OCI-LY7 (cell line): Measurements from ENCODE around the gene AFMID. TPM values are rescaled to one million over a fixed set of nuclear protein-coding genes. Genes with fewer than 3 reads are reported as not detected.
A peak's percentile ranks its signal among the peaks of the same experiment; 100 is the strongest.

ENCODE experiments used
- BruUV-seq: library from RNA; stranded (reverse); fragments of 400-500 nt; replicated peaks from 2 replicates; lab custom pipeline; 2021; lab: Mats Ljungman, UMichigan
- CTCF ChIA-PET: fragments of 300-600 bp; sonication (Branson Sonifier 250); formaldehyde crosslinking; loops from one replicate; lab custom pipeline; 2022; ENCODE audit warnings: antibody characterized with exemption; ENCODE audit not compliant: unreplicated experiment; lab: Charles Lee
- POLR2A ChIA-PET: fragments of 300-600 bp; sonication (Branson Sonifier 250); formaldehyde crosslinking; loops from one replicate; lab custom pipeline; 2022; ENCODE audit warnings: antibody characterized with exemption; lab: Charles Lee
- DNase-seq: peaks from one replicate; pipeline ENCODE4 v3.0.0-alpha.2; 2015; ENCODE audit warnings: low spot score
- H2AFZ ChIP-seq: fragments of 200-600 bp; sonication (generic), shearing (Covaris generic); 2 replicates; pipeline ENCODE4 v1.6.1; 2014; ENCODE audit warnings: mild to moderate bottlenecking, antibody characterized with exemption, low read length, moderate library complexity
- H3K27ac ChIP-seq: fragments of 200-600 bp; sonication (generic); 2 replicates; pipeline ENCODE4 v1.5.1; 2014; ENCODE audit warnings: mixed run types, low read depth, mild to moderate bottlenecking, moderate library complexity, low read length, inconsistent platforms; ENCODE audit not compliant: poor library complexity, severe bottlenecking
- H3K36me3 ChIP-seq: fragments of 200-600 bp; sonication (generic); 2 replicates; pipeline ENCODE4 v1.6.1; 2014; ENCODE audit warnings: mild to moderate bottlenecking, antibody characterized with exemption, low read length, moderate library complexity, mixed read lengths; ENCODE audit not compliant: insufficient read depth
- H3K4me1 ChIP-seq: fragments of 200-600 bp; sonication (generic); 2 replicates; pipeline ENCODE4 v1.5.1; 2014; ENCODE audit warnings: mild to moderate bottlenecking, low read length; ENCODE audit not compliant: insufficient read depth, poor library complexity, severe bottlenecking
- H3K4me2 ChIP-seq: fragments of 200-600 bp; sonication (generic); 2 replicates; pipeline ENCODE4 v1.6.1; 2014; ENCODE audit warnings: mild to moderate bottlenecking, low read length
- H3K4me3 ChIP-seq: fragments of 200-600 bp; sonication (generic); 2 replicates; pipeline ENCODE4 v1.5.1; 2014; ENCODE audit warnings: mild to moderate bottlenecking, low read depth, low read length; ENCODE audit not compliant: poor library complexity, severe bottlenecking
- H3K79me2 ChIP-seq: fragments of 200-600 bp; sonication (generic); 2 replicates; pipeline ENCODE4 v1.6.1; 2016; ENCODE audit warnings: low read depth, mild to moderate bottlenecking, low read length, moderate library complexity, mixed read lengths; ENCODE audit not compliant: insufficient read depth
- H3K9me2 ChIP-seq: fragments of 200-600 bp; sonication (generic); 2 replicates; pipeline ENCODE4 v1.6.1; 2016; ENCODE audit warnings: mild to moderate bottlenecking, low read length, mixed read lengths; ENCODE audit not compliant: insufficient read depth
- H3K9me3 ChIP-seq: fragments of 200-600 bp; sonication (generic); 2 replicates; pipeline ENCODE4 v1.6.1; 2014; ENCODE audit warnings: mild to moderate bottlenecking, mixed run types, low read length, mixed read lengths
- H4K20me1 ChIP-seq: fragments of 200-600 bp; sonication (generic); 2 replicates; pipeline ENCODE4 v1.6.1; 2014; ENCODE audit warnings: mild to moderate bottlenecking, antibody characterized with exemption, low read length, moderate library complexity, mixed read lengths; ENCODE audit not compliant: insufficient read depth
- EZH2phosphoT487 ChIP-seq: fragments of 200-600 bp; sonication (generic); IDR thresholded peaks from 2 replicates; pipeline ENCODE4 v1.6.1; 2018; ENCODE audit warnings: low read depth, borderline replicate concordance, mild to moderate bottlenecking, mixed run types, antibody characterized with exemption, low read length, moderate library complexity, mixed read lengths
- intact Hi-C: fragments of 100-400 bp; cut with micrococcal nuclease; formaldehyde crosslinking; loops from one replicate; pipeline ENCODE4 v1.10.0; 2022; ENCODE audit not compliant: unreplicated experiment
- total RNA-seq, 2 experiments: library from RNA; depleted of rRNA in 1 of 2; stranded (reverse); fragments of >200 nt in 1 of 2; shearing (Covaris generic) in 1 of 2; gene quantifications; 2 replicates each; pipeline ENCODE4 v1.2.3, GENCODE V29; 2014 to 2022
- TF ChIP-seq, protein P1 (sequence below): fragments of 200-600 bp; sonication (generic); conservative IDR thresholded peaks from 2 replicates; pipeline ENCODE4 v1.5.1; 2014; ENCODE audit warnings: mild to moderate bottlenecking, antibody characterized with exemption, low read length, moderate library complexity, mixed read lengths

AFMID gene
- total RNA-seq, 2 experiments from 2014 or later = 89.1 to 101 TPM

- peak; percentile 53 for DNase-seq
- CTCF ChIA-PET = interaction anchor here (0.6 kb wide), 1 partner anchor 37 kb away, joined by 3 read pairs; no protein-coding TSS in a partner anchor
- H3K36me3 ChIP-seq = peaks cover 52% of the 10 kb centered on the region
- peak overlapping the region; percentile 75 for H3K27ac ChIP-seq
- H3K9me3 ChIP-seq = no peaks in the 10 kb centered on the region
- intact Hi-C loops = loop anchor here (2.0 kb wide), 1 partner anchor 36 kb away; no protein-coding TSS in a partner anchor
- H3K4me2 ChIP-seq = peak overlapping the region; percentile 93
- peak overlapping the region; percentile 59; the same call in 1 of the 2 replicates for H2AFZ ChIP-seq
- H3K4me3 ChIP-seq = peak overlapping the region; percentile 75
- no peaks in the 10 kb centered on the region for H3K9me2 ChIP-seq
- no peak for TF ChIP-seq EZH2phosphoT487
- TF ChIP-seq, protein P1, sequence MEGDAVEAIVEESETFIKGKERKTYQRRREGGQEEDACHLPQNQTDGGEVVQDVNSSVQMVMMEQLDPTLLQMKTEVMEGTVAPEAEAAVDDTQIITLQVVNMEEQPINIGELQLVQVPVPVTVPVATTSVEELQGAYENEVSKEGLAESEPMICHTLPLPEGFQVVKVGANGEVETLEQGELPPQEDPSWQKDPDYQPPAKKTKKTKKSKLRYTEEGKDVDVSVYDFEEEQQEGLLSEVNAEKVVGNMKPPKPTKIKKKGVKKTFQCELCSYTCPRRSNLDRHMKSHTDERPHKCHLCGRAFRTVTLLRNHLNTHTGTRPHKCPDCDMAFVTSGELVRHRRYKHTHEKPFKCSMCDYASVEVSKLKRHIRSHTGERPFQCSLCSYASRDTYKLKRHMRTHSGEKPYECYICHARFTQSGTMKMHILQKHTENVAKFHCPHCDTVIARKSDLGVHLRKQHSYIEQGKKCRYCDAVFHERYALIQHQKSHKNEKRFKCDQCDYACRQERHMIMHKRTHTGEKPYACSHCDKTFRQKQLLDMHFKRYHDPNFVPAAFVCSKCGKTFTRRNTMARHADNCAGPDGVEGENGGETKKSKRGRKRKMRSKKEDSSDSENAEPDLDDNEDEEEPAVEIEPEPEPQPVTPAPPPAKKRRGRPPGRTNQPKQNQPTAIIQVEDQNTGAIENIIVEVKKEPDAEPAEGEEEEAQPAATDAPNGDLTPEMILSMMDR = no peak
- POLR2A ChIA-PET = interaction anchor here (0.6 to 1.1 kb wide), 5 partner anchors 11 to 1063 kb away, joined by 3 to 4 read pairs (median 3); no protein-coding TSS in a partner anchor
- peaks cover 18% of the 10 kb centered on the region for H3K4me1 ChIP-seq
- H3K79me2 ChIP-seq = peaks cover 39% of the 10 kb centered on the region
- H4K20me1 ChIP-seq = 0 out of 2 replicates have a peak, but pooled peaks cover 4% of the 10 kb centered on the region
- no TSS peak for BruUV-seq
These were observed 27.5 kb downstream of the AFMID start for GRCh38 chr17:78214706-78215061.

GRCh38 chr17:78219396-78220150, 32.4 kb downstream of the AFMID start:
- intact Hi-C loops = no loop called here
- Histone ChIP-seq H3K4me1 (peaks cover 13% of the 10 kb centered on the region), H4K20me1 (0 out of 2 replicates have a peak, but pooled peaks cover 4% of the 10 kb centered on the region), H2AFZ (no peak overlapping the region), H3K9me2 (no peaks in the 10 kb centered on the region), H3K9me3 (no peaks in the 10 kb centered on the region), H3K79me2 (peaks cover 34% of the 10 kb centered on the region), H3K27ac (no peak overlapping the region), H3K36me3 (peaks cover 94% of the 10 kb centered on the region), H3K4me2 (no peak overlapping the region), H3K4me3 (no peak overlapping the region)
- ChIA-PET POLR2A (no interaction called here), CTCF (no interaction called here)
- TF ChIP-seq, protein P1 = no peak
- no peak for TF ChIP-seq EZH2phosphoT487
- no peak for DNase-seq
- BruUV-seq = no TSS peak

GRCh38 chr17:78223061-78223460, 35.9 kb downstream of the AFMID start:
- ChIA-PET POLR2A (interaction anchor here (1.9 kb wide), 1 partner anchor 36 kb away, joined by 4 read pairs; the partner anchor contains the start of genes AFMID and TK1), CTCF (no interaction called here)
- H3K4me2 ChIP-seq = no peak overlapping the region

More at GRCh38 chr17:78223061-78223460, 35.9 kb downstream of the AFMID start:
- no TSS peak for BruUV-seq
- Histone ChIP-seq H4K20me1 (no peaks in the 10 kb centered on the region), H3K9me2 (no peaks in the 10 kb centered on the region), H3K36me3 (peaks cover 71% of the 10 kb centered on the region), H3K9me3 (no peaks in the 10 kb centered on the region), H3K4me1 (no peaks in the 10 kb centered on the region), H2AFZ (no peak overlapping the region), H3K79me2 (peaks cover 1% of the 10 kb centered on the region; the same call in 1 of the 2 replicates), H3K27ac (no peak overlapping the region), H3K4me3 (no peak overlapping the region)
- intact Hi-C loops = no loop called here
- TF ChIP-seq, protein P1 = no peak
- TF ChIP-seq EZH2phosphoT487 = no peak
- DNase-seq = no peak
